Hematopoietic multipotent progenitor cell treated with erythropoietin and hydrocortisone succinate and interleukin-3 and kit ligand, for 15 days (in vitro differentiated cells): ENCODE results near the gene RGS3.

Source experiments
- DNase-seq: peaks from one replicate; pipeline ENCODE4 v3.0.0-alpha.2; 2015; ENCODE audit warnings: low spot score

RGS3 gene

DNA sequence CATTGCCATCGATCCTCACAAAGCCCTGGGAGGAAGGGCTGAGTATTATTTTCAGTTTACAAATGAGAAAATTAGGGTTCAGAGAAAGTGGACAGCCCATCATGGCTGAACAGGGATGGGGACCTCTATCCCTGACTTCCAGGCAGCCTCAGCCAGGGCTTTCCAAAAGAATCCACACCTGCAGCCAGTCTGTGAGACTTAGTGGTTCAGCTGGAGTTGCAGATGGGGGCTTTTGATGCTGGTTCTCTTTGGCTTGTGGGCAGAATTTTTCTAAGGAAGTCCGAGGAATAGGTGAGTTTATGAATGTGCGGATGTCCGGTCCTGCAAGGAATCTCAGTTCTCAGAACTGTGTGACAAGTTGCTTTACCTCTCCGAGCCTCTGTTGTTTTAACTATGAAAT, 138.1 kb downstream of the RGS3 start:
- DNase-seq = no peak

DNA sequence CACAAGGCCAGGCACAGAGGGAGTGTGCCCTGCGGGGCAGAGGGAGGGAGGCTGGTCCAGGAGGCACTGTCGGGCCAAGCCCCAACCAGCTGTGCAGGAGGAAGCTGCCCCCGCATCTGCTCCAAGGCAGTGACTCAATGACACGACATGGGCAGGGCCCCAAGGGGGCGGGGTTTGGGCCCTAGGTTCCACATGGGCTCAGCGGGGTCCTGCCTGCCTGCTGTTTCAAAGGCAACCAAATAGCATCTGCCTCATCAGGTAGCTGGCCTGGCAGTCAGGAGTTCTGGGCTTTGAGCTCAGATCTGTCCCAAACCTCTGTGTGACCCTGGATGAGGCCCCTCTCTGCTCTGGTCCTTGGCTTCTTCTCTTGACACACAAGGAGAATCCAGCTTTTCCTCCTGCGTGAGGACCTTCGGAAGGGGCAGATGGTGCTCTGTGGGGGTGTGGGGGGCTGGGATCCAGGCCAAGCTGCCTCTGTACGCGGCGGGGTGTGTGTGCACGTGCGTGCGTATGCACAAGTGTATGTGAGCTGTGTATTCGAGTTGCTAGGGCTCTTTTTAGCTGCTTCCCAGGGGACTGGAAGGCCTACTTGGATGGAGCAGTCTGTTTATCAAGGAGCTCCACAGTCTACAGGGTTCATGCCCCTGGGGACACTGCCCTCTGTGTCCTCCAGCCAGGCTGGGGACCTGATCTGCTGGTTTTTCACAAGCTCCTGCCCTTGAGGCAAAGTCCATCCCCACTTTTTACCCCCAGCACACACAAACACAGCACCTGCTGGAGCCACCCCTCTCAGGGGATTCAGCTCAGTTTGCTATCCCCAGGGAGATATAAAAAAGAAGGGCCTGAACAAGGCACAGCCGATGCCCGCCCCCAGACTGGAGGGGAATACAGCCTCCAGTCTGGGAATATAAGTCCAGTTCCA, 138.9 kb downstream of the RGS3 start:
- peak; percentile 37 for DNase-seq

DNA sequence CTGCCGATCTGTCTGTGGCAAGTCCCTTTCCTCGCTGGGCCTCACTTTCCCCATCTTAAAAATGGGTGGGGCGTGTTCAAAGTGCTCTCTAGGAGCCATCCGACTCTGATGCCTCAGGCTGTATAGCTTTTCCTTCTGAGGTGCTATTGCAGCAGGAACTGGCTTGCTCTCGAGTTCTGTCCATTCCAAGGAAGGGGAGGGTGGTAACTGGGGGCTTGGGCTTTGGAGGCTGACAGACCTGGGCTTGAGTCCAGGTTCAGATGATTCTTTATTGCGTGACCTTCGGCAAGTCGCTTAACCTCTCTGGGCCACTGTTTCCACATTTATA, 139.5 kb downstream of the RGS3 start:
- no peak for DNase-seq

DNA sequence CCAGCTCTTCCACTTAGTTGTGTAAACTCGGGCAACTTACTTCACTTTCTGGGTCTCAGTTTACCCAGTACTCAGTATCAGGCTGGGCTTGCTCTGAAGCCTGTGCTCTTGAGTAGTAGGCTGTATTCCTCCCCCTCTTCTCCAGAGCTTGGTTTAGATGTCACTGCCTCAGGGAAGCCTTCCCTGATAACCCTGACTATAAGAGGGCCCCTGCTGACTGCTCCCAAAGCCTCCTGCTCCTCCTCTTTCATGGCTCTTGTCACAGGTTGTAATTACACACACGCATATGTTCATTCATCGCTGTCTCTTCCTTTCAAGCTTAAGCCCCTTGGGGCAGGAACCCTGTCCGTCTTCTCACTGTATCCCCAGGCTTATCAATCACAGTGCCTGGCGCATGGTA, 140.2 kb downstream of the RGS3 start:
- DNase-seq = no peak

DNA sequence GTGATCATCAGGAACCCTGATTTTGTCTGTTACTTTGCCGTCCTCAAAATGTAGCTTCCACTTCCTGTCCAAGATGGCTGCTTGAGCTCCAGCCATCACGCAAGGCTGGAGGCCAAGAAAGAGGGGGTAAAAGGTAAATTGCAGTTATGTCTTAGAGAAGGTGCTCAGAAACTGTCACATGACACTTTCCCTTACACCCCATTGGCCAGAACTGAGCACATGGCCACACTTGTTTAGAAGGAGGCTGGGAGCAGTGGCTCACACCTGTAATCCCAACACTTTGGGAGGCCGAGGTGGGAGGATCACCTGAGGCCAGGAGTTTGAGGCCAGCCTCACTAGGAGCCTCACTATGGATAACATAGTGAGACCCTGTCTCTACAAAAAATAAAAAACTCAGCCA, 140.9 kb downstream of the RGS3 start:
- no peak for DNase-seq

DNA sequence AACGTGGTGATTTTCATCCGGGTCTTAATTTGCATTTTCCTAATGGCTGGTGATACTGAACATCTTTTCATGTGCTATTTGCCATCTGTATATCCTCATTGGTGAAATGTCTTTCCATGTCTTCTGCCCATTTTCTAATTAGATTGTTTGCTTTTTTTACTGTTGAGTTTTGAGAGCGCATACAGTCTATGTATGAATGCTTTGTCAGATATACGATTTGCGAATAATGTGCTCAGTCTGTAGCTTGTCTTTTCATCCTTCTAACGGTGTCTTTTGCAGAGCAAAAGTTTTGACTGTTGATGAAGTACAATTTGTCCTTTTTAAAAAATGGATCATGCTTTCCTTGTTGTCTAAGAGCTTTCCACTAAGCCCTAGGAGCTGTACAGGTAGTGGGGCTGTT, 143.0 kb downstream of the RGS3 start:
- no peak for DNase-seq

DNA sequence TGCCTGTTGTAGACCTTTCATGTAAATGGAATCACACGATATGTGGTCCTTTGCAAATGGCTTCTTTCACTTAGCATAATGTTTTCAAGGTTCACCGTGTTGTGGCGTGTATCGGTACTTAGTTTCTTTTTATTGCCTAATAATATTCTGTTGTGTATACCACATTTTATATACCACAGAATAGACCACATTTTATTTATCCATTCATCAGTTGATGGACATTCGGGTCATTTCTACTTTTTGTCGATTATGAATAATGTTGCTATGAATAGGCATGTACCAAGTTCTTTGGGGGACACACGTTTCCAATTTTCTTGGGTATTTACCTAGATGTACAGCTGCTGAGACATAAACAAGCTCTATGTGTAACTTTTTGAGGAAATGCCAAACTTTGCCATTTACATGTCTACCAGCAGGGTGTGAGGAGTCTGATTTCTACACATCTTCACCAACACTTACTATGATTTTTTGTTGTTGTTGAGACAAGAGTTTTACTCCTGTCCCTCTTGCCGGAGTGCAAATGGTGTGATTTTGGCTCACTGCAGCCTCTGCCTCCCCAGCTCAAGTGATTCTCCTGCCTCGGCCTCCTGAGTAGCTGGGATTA, 144.7 kb downstream of the RGS3 start:
- DNase-seq = no peak

DNA sequence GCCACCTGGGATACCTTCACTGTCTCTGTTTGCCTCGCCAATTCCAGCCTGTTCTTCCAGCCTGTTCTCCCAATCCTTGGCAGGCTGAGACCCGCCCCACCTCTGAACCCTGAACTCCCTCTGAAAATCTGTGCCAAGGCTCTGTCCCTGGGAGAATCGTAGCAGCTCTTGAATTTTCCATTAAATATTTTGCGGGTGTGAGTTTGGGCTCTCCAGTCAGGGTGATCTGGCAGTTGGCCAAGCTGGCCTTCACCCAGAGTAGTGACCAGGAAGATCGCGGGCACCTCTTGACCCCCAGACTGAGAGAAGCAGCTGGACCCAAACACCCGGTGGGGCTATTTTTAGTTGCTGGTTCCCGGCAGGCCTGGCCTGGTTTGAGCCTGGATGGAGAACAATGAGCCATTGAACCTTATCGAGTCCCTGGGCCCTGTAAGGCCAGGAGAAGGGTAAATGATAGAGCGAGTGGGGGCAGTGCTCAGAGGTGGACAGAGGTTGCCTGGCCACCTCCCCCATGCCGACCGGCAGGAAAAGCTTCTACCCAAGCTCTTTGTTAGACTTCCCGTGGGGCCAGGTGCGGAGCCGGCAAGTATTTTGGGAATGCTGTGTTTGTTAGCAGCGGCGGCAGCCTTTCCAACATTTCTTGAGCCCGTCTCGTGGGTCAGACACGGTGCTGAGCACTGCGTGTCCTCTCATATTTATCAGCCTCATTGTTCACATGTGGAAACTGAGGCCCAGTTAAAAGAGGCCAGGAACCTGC, 146.2 kb downstream of the RGS3 start:
- DNase-seq = no peak

DNA sequence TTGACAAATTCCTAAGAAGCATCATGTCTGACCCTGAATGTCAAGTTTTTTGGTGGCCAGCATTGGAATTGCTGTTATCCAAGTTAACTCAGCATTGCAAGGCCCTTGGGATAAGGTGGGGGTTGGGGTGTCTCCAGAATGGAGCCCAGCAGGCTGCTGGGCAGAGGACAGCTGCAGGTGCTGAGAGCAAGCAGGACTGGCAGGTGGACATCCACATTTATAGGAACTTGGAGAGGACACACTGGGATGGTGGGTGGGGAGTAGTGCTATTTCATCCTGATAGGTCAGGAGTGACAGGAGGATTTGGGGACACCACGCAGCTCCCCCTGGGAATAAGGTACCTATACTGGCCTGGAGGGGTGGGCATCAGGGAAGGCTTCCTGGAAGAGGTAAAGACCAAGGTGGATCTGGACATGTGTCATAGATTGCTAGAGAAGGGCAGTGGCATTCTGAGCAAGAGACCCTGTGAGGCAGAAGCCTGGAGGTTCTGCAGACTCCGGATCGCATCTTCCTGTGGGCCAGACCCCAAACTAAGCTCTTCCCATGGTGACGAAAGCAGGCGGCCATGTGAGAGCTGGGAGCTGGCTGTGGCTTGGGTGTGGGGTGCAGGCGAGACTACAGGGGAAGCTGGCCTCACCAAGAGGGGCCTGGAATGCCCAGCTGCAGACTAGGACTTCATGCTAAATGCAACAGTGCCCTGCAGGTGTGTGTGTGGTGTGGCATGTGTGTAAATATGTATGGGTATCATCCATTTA, 148.1 kb downstream of the RGS3 start:
- no peak for DNase-seq

DNA sequence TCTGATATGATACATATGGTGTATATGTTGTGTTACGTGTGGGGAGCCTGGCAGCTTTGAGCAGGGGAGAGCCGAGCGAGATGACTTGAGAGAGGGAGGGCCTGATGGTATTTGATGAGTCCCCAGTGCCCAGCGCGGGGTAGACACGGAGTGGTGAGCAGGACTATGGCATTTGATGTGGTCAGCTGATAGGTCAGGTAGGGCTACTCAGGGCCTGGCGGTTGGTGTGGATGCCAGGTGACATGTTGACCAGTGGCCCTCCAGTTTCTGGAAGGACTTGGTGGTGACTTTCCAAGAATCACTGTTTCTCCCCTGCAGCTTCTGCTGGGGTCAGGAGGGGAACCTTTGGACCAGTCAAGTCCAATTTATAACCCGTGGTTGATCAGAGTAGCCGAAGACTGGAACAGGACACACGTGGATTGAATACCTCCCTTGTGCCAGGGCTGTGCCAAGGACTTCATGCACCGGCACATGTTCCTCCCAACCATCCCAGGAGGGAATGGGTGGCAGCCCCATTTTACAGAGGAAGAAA, 148.8 kb downstream of the RGS3 start:
- DNase-seq = no peak

DNA sequence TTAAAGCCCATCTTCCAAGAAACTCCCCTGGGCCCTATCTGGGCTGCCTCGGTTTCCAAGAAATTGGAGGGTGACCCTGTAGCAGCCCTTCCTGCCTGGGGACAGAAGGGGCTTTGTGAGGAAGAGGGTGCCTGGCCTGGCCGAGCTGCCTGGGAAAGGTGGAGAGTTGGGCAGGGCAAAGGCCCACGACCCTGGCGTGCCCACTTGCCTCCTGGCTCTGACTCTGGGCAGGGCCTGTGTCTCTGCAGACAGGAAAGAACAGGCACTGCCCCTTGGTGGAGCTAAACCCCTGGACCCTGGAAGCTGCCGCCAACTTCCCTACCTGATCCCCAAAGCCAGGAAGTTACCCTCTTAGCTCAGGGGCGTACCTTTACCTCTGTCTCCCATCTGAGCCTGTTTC, 149.3 kb downstream of the RGS3 start:
- no peak for DNase-seq

DNA sequence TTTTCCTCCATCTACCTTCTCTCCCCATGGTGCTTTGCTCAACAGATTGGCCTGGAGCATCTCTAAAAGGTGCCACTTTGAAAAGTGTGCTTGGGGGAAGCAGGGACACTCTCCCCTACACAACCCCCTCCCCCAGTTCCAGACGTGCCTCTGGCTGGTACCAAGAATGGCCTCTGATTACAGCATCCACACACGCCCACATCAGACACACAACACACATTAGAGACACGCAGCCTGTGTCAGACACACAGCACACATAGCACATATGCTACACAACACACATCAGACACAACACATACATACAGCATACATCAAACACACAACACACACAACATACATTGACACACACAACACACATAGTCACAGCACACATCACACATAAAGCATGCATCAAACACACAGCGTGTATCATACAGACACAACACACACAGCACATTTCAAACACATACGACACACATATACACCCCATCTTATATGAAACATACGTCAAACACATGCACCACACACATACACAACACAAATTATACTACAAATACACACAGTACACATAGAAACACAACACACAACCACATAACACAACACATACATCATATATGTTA, 150.4 kb downstream of the RGS3 start:
- no peak for DNase-seq

DNA sequence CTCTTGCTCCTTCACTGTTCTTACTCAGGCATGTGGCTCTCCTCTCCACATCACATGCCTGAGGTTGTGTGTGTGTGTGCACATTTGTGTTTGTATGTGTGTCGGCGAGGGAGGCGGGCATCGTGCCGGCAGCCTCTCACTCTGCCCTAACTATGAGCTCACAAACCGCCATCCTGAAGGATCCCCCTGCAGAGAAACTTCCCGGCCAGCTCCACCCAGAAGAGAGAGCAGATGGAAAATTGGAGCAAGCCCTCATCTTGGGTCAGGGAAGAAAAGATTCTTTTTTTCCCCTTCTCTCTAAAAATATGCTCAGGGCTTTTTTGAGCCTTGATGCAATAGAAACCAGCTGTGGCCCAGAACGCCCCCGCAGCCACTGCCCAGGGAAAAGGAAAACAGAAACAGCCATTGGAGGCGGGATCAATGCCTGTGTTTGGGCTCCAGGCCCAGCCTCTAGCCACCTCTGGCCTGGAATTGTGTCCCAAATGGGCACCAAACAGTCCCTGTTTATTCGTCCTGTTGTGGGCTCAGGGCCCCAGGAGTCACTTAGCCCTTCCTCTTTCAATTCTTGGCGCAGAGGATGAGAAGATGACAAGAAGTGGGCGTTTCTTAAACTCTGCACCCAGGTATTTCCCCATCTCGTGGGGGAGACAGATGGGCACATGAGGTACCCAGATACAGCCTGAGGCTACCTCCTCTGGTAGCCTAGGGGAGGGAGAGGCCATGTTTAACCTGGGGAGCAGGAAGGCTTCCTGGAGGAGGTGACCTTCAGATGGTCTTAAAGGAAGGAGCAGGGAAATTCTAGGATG, 151.5 kb downstream of the RGS3 start:
- DNase-seq = no peak

DNA sequence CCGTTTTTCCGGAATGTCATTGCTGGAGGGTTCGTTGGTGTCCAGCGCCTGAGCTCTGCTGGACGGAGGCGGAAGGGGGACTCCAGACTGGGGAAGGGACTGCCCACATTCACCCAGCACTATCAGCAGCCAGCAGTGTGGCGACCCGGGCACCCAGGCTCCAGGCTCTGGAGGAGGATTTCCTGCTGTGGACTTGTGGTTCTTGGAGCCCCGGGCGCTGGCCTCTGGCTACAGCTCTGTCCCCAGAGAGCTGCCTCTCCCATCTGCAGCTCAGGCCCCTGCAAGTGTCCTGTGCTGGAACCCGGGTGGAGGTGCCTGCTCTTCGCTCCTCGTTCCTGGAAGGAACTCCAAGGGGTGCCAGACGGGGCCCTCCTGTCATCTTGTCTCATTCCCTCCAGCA, 152.6 kb downstream of the RGS3 start:
- no peak for DNase-seq

DNA sequence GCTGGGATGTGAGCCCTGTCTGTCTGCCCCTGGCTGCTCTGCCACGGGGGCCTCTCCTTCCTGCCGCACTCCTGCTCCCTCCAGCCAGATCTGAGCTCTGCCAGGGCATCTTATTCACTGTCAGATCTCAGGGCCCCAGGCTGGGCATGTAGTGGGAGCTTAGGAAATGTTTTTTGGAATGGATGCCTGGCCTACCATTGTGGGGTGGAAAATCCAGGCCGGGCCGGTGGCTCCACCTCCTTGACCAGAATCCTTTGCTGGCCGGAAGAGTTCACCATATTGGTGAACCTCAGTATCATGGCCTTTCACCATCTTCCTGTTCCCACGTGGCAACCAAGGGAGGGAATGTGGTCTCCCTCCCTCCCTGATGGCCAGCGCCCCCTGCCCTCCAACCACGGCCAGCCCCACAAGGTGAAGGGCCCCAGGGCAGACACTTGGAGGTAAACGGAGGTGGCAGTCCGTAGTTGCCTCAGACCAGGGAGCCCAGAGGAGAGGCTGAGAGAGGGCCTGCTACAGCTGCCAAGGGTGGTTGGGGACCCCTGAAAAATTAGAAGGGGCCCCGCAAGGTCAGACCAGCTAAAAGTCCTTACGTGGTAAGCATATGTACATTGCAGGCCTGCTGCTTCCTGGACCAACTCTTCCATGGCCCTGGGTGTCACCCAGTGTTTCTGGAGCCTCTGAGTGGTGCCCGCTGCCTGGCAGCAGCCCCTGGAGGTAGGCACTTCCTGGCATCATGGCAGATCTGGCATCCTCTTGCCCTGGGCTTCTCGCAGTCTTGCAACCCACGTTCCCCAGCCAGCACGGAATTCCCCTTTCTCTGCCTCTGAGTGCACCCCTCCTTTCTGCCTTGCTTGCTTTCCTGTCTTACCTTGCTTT, 153.3 kb downstream of the RGS3 start:
- DNase-seq = no peak

DNA sequence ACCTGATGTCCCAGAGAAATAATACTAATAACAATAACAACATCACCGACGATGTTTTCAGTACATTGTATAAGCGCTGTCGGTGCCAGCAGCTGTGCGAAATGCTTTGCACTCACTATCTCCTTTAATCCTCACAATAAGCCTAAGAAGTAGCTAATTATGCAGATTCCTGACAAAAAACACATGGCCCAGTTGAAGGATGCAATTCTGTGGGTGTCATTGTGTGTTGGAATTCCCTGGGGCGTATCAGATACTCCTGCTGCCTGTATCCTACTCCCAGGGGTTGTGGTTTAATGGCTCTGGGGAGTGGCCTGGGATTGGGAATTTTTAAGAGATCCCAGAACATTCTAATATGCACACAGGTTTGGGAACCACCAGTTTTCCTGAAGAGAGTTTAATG, 154.0 kb downstream of the RGS3 start:
- DNase-seq = no peak

DNA sequence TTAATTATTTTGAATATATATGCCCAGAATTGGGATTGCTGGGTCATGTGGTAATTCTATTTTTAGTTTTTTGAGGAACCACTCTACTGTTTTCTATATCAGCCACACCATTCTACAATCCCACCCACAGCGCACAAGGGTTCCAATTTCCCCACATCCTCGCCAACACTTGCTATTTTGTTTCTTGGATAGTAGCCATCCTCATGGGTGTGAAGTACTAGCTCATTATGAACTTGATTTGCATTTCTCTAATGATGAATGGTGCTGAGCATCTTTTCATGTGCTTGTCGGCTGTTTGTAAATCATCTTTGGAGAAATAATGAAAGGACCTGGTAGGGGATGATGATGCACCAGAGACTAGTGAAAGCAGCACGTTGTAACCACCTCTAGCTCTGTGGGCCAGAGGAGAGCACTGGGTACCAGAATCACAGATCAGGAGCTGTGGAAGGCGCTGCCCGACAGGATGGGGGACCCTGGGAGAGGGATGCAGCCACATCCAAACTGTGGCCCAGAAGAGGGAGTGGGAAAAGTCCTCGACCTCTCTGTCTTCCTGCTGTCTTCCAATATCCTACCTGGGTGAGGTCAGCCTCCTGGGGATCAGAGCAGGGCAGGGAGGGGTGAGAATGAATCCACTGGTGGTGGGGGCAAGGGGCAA, 155.4 kb downstream of the RGS3 start:
- no peak for DNase-seq

DNA sequence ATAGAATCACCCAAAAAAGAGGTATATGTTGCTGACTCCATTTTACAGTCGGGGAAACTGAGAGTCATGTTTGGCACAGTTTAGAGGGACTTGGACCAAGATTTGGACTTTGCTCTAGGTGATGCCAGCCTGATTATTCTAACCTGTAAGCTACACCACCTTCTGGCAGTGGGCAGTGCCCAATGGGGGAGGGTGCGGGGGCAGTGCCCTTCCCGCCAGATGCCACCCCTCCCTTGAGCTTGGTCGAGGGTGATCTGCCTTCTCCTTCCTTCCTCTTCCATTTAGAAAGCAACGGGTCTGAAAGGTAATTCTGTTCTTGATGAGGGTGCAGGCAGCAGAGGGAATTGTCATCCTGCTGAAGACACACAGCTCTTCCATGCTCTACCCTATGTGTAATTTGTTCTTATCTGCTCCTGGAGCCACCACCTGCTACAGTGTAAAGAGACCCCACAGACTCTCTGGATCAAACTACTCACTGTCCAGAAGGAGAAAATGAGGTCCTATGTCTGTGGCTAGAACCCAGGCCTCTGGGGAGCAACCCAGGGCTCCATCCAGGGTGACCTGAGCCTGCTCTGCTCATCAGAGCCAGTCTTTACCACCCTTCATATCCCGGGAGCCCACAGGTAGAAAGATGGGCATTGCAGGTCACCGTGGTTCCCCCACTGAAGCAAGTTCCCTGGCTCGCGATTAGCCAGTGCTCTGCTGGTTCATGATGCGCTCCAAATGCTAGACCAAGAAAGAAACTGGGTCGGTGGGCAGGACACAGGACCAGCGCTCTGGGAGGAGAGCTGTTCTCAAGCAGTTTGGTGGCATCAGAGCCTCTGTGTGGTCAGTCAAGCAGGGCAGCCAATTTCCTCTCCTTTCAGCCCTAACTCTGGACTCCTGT, 156.2 kb downstream of the RGS3 start:
- DNase-seq = no peak
